Metanephros (tissue), 2 donors: Measurements from ENCODE around the gene MOGAT2. TPM values are rescaled to one million over a fixed set of nuclear protein-coding genes. Genes with fewer than 3 reads are reported as not detected.

ENCODE experiments used
- small RNA-seq: library from RNA; depleted of rRNA; stranded (forward); fragments of <200 nt; gene quantifications from one replicate; pipeline ENCODE3, GENCODE V24; 2014; ENCODE audit warnings: low replicate concordance
- total RNA-seq: library from RNA; depleted of rRNA; stranded (reverse); fragments of >200 nt; gene quantifications from one replicate; pipeline ENCODE4 v1.2.3, GENCODE V29; 2014

The MOGAT2 gene
- total RNA-seq, result 0.53 TPM

GRCh38 chr11:75717608-75718418 lies at the start of gene MOGAT2:
MOGAT2 (plus strand) TSS chr11:75717838; CDS start chr11:75717889, 51 bp downstream.

DNA sequence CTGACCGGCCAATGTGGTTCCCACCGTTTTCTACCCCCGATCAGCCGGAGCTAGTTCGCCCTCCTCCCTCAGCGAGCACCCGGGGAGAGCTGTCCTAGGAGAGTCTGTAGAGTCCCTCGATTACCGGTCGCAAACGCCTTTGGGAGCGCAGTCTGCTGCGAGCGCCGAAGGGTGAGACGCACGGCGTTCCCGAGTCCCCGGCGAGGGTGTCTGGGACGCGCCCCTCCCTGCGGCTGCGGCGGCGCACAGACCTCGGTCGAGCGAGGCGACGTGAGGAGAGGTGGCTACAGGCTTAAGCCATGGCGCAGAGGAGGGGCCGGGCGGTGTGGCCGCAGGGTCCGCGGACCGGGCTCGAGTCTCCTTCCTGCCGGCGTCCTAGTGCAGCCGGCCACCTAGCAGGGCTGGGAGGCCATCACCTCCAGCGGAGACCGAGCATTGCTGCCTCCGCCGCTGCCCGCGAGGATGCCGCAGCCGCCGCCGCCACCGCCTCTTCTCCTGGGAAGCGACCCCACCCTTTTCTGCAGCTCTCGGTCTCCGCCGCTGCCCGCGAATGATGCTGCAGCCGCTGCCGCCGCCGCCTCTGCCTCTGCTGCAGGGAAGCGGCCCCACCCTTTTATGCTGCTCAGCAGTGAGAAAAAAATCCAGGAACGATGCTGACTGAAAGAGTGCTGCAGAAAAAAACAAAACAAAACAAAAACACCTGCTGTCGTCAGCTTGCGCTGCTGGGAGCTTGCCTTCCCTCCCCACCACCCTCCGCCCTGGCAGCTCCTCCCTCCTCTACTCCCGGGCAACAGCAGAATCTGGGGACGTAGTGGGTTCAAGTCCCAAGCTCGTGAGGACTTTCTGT lies 49.0 kb upstream of the MOGAT2 start, which contains the start of gene MAP6:
MAP6 (minus strand) TSS at position 588 of the 847 bp plus-strand sequence. CDS start 669 bp downstream, outside the sequence.

GRCh38 chr11:75768112-75768908 lies 50.7 kb downstream of the MOGAT2 start, which contains the start of gene DGAT2:
DGAT2 (plus strand) TSS chr11:75768778; CDS start chr11:75768992, 214 bp downstream.

Small RNA genes lying within 50 kb of the gene (small RNA-seq; reads per million reads assigned to genes)
- not detected for gene RN7SL786P

Other genes with a start within 250 kb of the MOGAT2 start
- 22.1 TPM for gene GDPD5, start 191.9 kb upstream of the MOGAT2 start, total RNA-seq
- 541 TPM for gene SERPINH1, start 155.6 kb upstream of the MOGAT2 start, total RNA-seq
- 4.7 TPM for gene MAP6, start 48.8 kb upstream of the MOGAT2 start, total RNA-seq
- 6.2 TPM for gene DGAT2, start 50.9 kb downstream of the MOGAT2 start, total RNA-seq
- gene UVRAG, start 97.4 kb downstream of the MOGAT2 start, total RNA-seq, result 30.6 TPM